Activated T-helper 1 cell treated with Interleukin-2 at 50 U/mL for 16 hours (primary cell): ENCODE results near the gene DRC1.

ENCODE experiments used
- DNase-seq: peaks from one replicate; pipeline ENCODE4 v3.0.0-alpha.2; 2020; ENCODE audit warnings: low read depth

DRC1 gene

GRCh38 chr2:26448651-26449050, 46.9 kb downstream of the DRC1 start:
- DNase-seq, result no peak

GRCh38 chr2:26449278-26450030, 47.7 kb downstream of the DRC1 start:
- DNase-seq, result no peak

GRCh38 chr2:26450031-26450635, 48.4 kb downstream of the DRC1 start:
- DNase-seq, result no peak

GRCh38 chr2:26451700-26452099, 50.0 kb downstream of the DRC1 start:
- DNase-seq, result no peak

- DNase-seq, result no peak
These were observed 52.0 kb downstream of the DRC1 start for GRCh38 chr2:26453421-26454329.

- no peak for DNase-seq
These were observed 52.9 kb downstream of the DRC1 start for GRCh38 chr2:26454561-26455001.

- no peak for DNase-seq
These were observed 53.4 kb downstream of the DRC1 start for GRCh38 chr2:26455037-26455669.

GRCh38 chr2:26455670-26456439, 54.1 kb downstream of the DRC1 start:
- no peak for DNase-seq

GRCh38 chr2:26456440-26457250, 54.9 kb downstream of the DRC1 start:
- no peak for DNase-seq

GRCh38 chr2:26457251-26457666, 55.5 kb downstream of the DRC1 start:
- DNase-seq, result no peak

GRCh38 chr2:26457695-26458364, 56.1 kb downstream of the DRC1 start:
- DNase-seq, result no peak

GRCh38 chr2:26458365-26459042, 56.8 kb downstream of the DRC1 start:
- no peak for DNase-seq

- DNase-seq, result no peak
These were observed 58.4 kb downstream of the DRC1 start for GRCh38 chr2:26459991-26460612.

GRCh38 chr2:26460613-26461031, 58.9 kb downstream of the DRC1 start:
- no peak for DNase-seq

- DNase-seq, result no peak
These were observed 59.9 kb downstream of the DRC1 start for GRCh38 chr2:26461601-26462023.

GRCh38 chr2:26462100-26462499, 60.4 kb downstream of the DRC1 start:
- DNase-seq, result no peak

GRCh38 chr2:26462511-26463243, 61.0 kb downstream of the DRC1 start:
- DNase-seq, result no peak
